HG02571 (cell line): ENCODE data around the gene NPHP4.
"Not testable (repeated sequence)": the region's sequence is repeated elsewhere in the genome, so short reads cannot be mapped to it uniquely, and the experiment has no call there.

ENCODE experiments used
- ATAC-seq: cut with Tn5 transposase; IDR thresholded peaks from one replicate; pipeline ENCODE4 v1.9.1; 2021; ENCODE audit warnings: mild to moderate bottlenecking, moderate library complexity; ENCODE audit not compliant: unreplicated experiment

Gene NPHP4

DNA sequence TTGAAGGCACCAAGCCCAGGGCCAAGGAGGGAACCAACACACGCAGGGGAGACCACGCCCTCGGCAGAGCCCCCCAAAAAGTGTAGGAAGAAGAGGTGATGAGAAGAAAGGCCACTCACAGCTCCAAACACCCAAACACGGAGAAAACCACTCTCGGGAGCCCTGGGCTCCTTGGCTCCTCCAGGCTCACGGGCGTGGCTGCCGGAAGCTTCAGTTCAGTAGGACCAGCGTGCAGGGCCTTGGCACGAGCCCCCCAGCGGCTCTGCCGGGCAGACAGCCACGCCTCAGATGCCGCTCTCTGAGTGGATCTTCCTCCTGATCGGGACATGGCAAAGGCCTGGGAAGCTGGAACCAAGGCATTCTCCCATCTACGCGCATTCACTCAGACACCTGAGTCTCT is 94.0 kb downstream of the NPHP4 start:
- ATAC-seq: no peak

- no peak for ATAC-seq
Observed at GRCh38 chr1:5896706-5897660, 95.2 kb downstream of the NPHP4 start.

- no peak for ATAC-seq
Observed at GRCh38 chr1:5895446-5896406, 96.5 kb downstream of the NPHP4 start.

GRCh38 chr1:5893699-5894278 is 98.4 kb downstream of the NPHP4 start:
- not testable (repeated sequence) for ATAC-seq

- no peak for ATAC-seq
Observed at GRCh38 chr1:5892329-5892728, 99.9 kb downstream of the NPHP4 start.

DNA sequence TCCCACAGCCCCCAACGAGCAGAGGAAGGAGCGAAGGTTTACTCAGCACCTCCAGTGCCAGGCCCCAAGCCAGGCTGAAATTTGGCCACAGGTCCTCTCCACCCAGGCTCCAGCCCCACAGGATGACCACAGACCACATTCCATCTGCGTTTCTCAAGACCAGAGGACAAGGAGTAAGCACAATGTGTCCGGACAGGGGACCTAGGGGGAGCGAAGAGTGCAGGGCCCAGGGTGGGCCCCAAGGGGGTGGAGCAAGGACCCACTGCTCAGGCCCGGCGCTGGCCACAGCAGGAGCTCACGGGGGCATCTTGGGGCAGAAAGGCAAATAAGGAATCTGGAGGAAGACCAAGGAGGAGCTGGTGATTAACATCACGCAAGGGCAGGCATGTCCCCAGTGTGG is 100.5 kb downstream of the NPHP4 start:
- no peak for ATAC-seq

GRCh38 chr1:5891137-5891536 is 101.1 kb downstream of the NPHP4 start:
- no peak for ATAC-seq

DNA sequence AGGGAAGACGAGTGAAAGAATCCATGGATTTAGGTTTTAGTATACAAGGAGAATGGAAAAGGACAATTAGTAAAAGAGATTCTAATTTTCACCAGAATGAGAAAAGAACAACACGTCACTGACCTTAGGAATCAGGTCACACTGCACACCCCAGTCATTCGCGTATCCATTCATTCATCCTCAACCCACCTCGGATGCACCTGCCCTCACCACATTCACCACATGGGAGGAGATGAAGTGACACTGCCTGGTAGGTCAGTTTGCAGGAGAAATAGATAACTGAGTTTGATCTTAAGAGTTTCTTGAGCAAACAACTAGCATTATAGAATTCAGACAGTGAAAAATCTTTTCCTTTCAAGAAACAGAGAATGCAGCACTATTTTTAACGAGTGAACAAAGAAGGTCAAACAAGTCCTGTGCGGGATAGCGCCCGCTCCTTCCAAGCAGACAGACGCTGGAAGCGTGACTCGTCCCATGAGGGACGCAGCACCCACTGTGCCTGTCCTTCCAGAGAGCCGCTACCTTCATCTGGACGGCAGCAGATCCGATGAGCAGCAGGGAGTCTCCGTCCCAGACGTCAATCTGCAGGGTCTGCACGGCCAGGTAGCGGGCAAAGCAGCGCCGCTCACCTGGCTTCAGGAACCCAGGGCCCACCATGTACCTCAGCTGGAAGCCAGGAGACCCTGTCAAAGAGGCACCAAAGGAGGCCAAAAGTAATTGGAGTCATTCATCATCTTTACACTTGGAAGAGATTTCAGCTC is 101.7 kb downstream of the NPHP4 start:
- ATAC-seq: no peak

DNA sequence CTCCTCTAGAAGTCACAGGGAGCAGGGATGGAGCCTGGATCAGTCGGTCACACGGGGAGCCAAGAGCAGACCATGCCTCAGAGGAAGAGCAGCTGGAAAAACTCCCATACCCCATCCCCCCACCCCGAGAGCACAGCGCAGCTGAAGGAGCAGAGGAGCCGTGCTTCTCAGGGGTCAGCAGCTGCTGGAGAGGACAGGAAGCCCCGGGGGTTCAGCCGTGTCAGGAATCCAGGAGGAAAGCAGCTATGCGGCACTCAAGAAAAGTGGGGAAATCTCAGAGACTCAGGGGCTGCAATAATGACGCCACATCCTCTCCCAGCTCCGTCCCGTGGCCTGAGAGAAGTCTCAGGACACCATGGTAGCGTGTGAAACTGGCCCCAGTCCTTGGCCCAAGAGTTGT is 102.3 kb downstream of the NPHP4 start:
- no peak for ATAC-seq

DNA sequence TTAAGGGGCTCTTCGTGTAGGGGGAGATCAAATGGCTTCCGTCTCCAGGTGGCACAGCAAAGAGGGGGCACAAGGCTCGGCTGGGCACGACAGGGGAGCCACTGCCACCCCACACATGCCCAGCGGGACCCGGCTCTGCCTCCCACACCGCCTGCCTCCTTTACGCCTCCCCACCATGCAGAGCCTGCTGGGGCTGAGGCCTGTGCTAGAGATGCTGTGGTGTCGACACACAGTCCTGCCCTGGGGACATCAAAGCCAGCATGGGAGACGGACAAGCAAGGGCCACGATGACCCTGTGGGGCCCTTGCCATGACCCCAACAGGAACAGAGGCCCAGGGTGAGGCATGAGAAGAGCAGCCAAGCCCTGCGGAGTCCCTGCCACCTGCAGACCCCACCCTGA is 102.8 kb downstream of the NPHP4 start:
- no peak for ATAC-seq

DNA sequence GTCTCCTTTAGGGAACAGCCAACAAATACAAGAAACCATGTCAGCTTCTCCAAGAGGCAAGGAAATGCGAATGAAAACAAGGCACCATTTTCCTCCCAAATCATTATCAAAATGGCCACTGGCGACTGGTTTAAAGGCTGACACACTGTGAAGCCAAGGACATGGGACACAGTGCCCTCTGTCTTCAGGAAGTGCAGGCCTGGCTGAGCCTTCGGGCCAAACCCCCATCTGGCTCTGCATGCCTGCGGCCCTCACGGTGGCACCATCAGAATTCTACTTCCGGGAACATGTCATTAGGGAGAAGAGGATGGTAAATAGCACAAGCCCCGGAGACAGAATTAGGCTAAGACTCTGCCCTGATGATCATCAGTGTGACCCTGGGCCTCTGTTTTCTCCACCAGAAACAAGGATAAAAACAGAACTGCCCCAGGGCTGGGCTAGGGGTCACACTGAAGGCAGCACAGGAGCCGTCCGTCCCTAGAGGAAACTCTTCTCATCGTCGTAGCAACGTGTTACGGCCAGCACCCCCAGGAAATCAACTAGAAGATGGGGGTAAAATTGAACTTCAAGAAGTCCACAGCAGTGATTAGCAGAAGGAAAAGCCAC is 103.5 kb downstream of the NPHP4 start:
- ATAC-seq: no peak

DNA sequence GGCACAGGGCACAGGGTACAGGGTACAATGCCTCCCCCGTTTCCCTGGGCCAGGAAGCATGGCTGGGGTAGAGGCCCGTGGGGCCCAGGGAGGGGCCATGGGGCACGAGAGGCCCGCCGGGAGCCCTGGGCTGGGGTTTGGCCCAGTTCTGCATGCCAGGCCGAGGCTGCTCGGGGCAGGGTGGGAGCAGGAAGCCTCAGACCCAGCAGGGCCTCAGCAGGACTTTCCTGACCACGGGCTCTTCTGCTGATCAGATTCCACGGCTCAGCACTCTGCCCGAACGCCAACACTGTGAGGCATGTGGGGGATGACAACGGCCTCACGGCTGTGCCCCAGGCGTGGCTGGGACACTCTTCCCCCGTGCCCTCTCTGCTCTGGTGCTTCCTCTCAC is 104.3 kb downstream of the NPHP4 start:
- no peak for ATAC-seq

DNA sequence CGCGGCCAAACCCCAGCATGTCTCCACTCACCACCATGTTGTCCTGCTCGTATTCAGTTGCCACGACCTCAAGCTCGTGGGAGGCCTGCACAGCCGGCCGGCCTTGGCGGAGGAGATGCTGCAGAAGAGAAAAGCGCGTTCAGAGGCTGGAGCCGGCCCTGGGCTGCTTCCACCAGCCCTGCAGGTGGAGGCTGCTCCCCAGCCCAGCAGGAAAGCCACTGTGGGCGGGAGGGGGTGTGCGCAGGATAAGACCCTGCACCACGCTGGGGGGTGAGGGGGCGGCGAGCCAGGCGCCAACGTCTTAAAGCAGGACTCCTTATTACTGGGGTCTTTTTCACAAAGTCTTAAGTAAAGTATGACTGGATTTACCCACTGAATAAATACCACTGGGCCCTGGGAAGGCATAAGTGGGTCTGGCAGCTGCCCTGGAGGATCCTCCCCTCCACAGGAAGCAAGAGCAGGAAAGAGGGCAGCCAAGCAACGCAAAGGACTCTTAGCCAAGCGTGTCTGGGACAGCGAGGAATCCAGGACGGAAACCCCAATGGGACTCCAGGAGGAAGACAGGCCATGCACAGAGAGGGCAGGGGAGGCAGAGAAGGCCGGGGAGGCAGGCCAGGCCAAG is 104.8 kb downstream of the NPHP4 start:
- ATAC-seq: no peak

DNA sequence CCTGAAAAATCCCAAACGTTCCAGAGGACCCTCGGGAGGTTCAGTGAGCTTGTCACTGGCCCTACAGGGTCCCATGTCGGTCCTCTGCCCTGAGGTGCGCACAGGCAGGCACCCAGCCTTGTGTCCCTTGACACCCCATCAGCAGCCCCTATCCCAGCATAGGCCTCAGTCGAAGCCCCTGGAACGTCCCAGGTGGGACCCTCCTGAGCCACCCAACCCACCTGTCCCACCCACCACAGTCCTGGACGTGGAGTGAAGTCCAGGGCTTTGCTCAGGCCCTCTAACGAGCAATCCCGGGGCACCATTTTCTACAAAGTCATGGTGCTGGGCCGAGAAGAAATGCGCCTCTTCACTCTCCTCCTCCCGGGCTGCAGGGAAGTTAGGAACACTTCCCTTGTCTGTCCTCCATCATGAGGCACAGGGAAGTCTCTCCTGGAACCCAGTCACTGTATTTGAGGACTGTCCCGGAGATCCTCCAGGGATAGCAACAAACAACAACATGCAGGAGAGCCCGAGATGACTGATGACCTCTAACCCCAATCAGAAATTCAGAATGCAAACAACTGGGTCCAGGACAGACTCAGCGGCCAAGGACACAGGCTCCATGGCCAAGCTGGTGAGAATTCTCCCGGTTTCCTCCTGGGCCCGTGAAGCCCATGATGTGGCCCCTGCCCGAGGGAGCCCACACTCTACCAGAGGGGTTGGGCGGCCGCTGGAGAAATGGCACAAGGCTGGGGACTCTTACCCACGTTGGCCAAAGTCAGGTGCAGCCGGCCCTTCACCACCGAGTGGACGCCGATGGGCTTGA is 105.5 kb downstream of the NPHP4 start:
- no peak for ATAC-seq

- no peak for ATAC-seq
Observed at GRCh38 chr1:5886140-5886483, 106.1 kb downstream of the NPHP4 start.

- ATAC-seq: no peak
Observed at GRCh38 chr1:5885471-5886139, 106.6 kb downstream of the NPHP4 start.

DNA sequence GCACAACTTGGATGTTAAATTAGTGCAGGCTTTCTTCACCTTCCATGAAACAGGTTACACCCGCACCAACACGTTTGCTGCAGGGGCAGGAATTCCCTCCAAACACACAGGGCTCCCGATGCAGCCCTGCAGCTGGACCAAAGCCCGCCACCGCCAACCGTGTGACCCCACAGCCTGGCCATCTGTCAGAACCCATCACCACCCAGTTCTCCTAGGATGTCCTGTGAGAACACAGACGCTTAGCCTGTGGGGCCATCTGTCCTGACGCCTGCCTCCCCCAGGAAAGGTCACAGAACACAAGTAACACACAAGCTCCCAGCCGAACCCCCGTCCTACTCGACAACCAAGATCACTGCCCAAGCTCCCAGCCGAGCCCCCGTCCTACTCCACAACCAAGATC is 108.1 kb downstream of the NPHP4 start:
- no peak for ATAC-seq
